MV-4-11 (cell line): ENCODE results near the gene OGN.

Experiments
- DNase-seq: peaks from one replicate; lab custom pipeline; 2025; lab: John Stamatoyannopoulos, UW

Gene OGN

GRCh38 chr9:92345582-92345981, 58.8 kb downstream of the OGN start:
- DNase-seq, result no peak

GRCh38 chr9:92342825-92343488, 61.4 kb downstream of the OGN start:
- peak; percentile 2 for DNase-seq

- no peak for DNase-seq
Observed at GRCh38 chr9:92341578-92341977, 62.8 kb downstream of the OGN start.

DNA sequence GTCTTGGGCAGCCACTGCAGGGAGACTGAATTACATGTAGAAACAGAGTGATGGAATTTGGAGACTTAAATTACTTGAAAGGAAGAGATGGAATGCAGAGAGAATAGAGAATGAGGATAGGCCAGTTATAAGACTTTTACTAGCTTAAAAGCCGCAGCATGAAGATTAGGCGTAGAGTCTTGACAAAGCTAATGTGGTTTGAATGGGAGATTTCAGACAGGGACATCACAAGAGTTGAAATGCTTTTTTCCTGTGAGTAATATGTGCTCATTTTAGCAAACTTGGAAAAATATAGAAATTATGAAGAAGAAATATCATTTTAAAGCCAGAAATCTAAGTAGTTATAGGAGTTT, 71.1 kb downstream of the OGN start:
- DNase-seq, result no peak
